GM12874 (cell line): Measurements from ENCODE around the gene RANBP3.

Source experiments
- CTCF ChIP-seq: IDR thresholded peaks from 2 replicates; pipeline ENCODE4 v1.5.1; 2011; ENCODE audit warnings: low read depth, mild to moderate bottlenecking, control low read depth, low read length, moderate library complexity; ENCODE audit not compliant: insufficient read depth

Gene RANBP3

GRCh38 chr19:5989388-5990074, 11.6 kb upstream of the RANBP3 start:
- no peak for TF ChIP-seq CTCF

- TF ChIP-seq CTCF, result no peak
Observed at GRCh38 chr19:5988517-5989387, 10.8 kb upstream of the RANBP3 start.

GRCh38 chr19:5987077-5987818, 9.3 kb upstream of the RANBP3 start:
- TF ChIP-seq CTCF, result peak; percentile 87

- no peak for TF ChIP-seq CTCF
Observed at GRCh38 chr19:5985098-5985783, 7.3 kb upstream of the RANBP3 start.

- no peak for TF ChIP-seq CTCF
Observed at GRCh38 chr19:5984600-5984999, 6.7 kb upstream of the RANBP3 start.

- TF ChIP-seq CTCF, result no peak
Observed at GRCh38 chr19:5983367-5983955, 5.5 kb upstream of the RANBP3 start.
